ENCODE measurements around the gene ZDHHC21. TPM values are rescaled to one million over a fixed set of nuclear protein-coding genes. Genes with fewer than 3 reads are reported as not detected.

ZDHHC21 gene
- total and polyA plus RNA-seq, 12 donors = 3.8 to 18.8 (median 9.4) TPM

DNA sequence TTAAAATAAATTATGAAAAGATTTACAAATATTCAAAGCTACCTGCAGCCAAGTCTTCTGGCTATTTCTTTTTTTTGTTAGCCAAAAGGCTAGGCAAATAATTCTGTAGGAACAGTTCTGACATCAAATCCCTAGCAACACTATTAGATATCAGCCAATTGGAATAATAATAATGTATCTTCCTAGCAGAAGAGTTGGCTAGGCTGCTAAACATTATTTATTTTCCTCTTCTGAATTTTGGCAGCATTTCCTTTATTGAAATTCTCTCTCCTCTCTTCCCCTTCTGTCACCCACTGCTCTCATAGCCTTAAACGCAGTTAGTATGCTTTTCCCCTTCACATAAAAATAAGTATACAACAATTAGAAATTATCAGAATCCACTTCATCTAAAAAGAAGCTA lies 42.6 kb downstream of the ZDHHC21 start:
- H3K9me3 ChIP-seq (replicated peaks in 1 of 3) = peaks cover 6 to 19% (median 9%) of the 10 kb centered on the region in 3 donors
- WGBS, 4 donors = 67 to 85% (median 78%) methylated on average over 1 of the region's 1 CpG
- no peak for DNase-seq
- no peaks in the 10 kb centered on the region for H3K36me3 ChIP-seq (replicated peaks in 1 of 2)
- no peak overlapping the region for H3K4me3 ChIP-seq
- no peaks in the 10 kb centered on the region for H3K27me3 ChIP-seq
- intact Hi-C loops (cut with DNase I) = no loop called here
- TF ChIP-seq POLR2A (IDR thresholded peaks at IDR 0.05) = no peak
- TF ChIP-seq, protein P1, sequence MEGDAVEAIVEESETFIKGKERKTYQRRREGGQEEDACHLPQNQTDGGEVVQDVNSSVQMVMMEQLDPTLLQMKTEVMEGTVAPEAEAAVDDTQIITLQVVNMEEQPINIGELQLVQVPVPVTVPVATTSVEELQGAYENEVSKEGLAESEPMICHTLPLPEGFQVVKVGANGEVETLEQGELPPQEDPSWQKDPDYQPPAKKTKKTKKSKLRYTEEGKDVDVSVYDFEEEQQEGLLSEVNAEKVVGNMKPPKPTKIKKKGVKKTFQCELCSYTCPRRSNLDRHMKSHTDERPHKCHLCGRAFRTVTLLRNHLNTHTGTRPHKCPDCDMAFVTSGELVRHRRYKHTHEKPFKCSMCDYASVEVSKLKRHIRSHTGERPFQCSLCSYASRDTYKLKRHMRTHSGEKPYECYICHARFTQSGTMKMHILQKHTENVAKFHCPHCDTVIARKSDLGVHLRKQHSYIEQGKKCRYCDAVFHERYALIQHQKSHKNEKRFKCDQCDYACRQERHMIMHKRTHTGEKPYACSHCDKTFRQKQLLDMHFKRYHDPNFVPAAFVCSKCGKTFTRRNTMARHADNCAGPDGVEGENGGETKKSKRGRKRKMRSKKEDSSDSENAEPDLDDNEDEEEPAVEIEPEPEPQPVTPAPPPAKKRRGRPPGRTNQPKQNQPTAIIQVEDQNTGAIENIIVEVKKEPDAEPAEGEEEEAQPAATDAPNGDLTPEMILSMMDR (IDR thresholded peaks at IDR 0.05) = no peak
- no peaks in the 10 kb centered on the region for H3K4me1 ChIP-seq (replicated peaks in 1 of 2)
- no peak overlapping the region for H3K27ac ChIP-seq

DNA sequence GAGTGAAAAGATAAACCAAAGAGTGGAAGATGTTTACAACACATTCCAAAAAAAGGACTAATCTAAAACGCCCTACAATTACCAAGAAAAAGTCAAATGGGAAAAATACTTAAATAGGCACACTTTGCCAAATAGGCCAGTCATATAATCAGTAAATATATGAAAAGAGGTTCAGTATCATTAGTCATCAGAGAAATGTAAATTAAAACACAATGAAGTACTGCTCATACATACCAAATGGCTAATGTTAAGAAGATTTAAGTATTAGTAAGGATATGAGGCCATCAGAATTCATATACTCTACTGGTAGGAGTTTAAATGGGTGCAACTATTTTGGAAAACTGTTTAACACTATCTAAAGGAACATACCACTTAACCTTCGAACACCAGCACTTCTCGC lies 47.6 kb downstream of the ZDHHC21 start:
- WGBS, 4 donors = 80 to 97% (median 95%) methylated on average over 3 of the region's 3 CpGs
- Histone ChIP-seq H3K27me3 (no peaks in the 10 kb centered on the region), H3K27ac (no peak overlapping the region), H3K9me3 (replicated peaks in 1 of 3) (peaks cover 0 to 6% (median 0%) of the 10 kb centered on the region in 3 donors), H3K4me3 (no peak overlapping the region), H3K36me3 (replicated peaks in 1 of 2) (no peaks in the 10 kb centered on the region), H3K4me1 (replicated peaks in 1 of 2) (no peaks in the 10 kb centered on the region)
- DNase-seq = no peak
- TF ChIP-seq, protein P1 (IDR thresholded peaks at IDR 0.05) = no peak
- TF ChIP-seq POLR2A (IDR thresholded peaks at IDR 0.05) = no peak
- intact Hi-C loops (cut with DNase I) = no loop called here

DNA sequence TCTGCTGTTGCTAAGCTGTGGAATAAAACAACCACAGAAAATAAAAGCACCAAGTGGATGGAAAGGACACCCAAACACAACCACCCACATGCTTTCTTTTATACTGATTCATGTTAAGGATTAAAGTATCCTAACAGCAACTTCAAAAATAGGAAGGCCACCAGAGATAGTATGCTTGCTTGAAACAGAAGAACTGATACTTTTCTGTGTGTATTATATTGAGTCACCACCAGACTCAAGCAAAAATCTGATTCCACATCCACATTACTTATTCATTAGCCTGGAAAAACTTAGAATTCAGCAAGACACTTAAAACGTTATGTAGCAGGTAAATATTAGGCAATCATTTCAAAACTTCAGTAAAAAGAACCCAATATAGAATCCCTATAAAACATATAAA lies 52.3 kb downstream of the ZDHHC21 start:
- Histone ChIP-seq H3K27me3 (no peaks in the 10 kb centered on the region), H3K27ac (no peak overlapping the region), H3K4me3 (no peak overlapping the region), H3K9me3 (replicated peaks in 1 of 3) (no peaks in the 10 kb centered on the region), H3K4me1 (replicated peaks in 1 of 2) (no peaks in the 10 kb centered on the region), H3K36me3 (replicated peaks in 1 of 2) (no peaks in the 10 kb centered on the region)
- intact Hi-C loops (cut with DNase I) = no loop called here
- TF ChIP-seq, protein P1 (IDR thresholded peaks at IDR 0.05) = no peak
- no peak for DNase-seq
- WGBS, 4 donors = 84 to 91% (median 86%) methylated on average over 1 of the region's 1 CpG

DNA sequence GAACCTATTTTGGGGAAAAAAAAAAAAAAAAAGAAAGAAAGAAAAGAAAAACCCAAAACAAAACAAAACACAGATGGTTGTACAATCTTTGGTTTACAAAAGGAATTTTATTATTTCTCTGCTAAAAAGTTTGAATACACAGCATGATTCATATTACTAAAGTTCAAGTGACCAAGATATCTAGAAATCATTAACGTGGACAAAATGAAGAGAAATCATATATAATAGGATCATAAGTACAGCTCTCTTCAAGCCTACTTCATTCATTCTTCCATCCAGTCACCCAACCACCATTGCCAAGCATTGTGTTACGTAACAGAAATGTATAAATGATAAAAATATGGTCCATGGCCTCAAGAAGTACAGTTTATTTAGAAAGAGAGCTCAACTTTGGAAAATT lies 52.9 kb downstream of the ZDHHC21 start:
- Histone ChIP-seq H3K36me3 (replicated peaks in 1 of 2) (no peaks in the 10 kb centered on the region), H3K4me1 (replicated peaks in 1 of 2) (no peaks in the 10 kb centered on the region), H3K27me3 (no peaks in the 10 kb centered on the region), H3K4me3 (no peak overlapping the region), H3K9me3 (replicated peaks in 1 of 3) (no peaks in the 10 kb centered on the region), H3K27ac (no peak overlapping the region)
- intact Hi-C loops (cut with DNase I) = no loop called here
- no peak for DNase-seq
- 84 to 91% (median 87%) methylated on average over 2 of the region's 2 CpGs for WGBS, 4 donors
- TF ChIP-seq POLR2A (IDR thresholded peaks at IDR 0.05) = no peak
- TF ChIP-seq, protein P1 (IDR thresholded peaks at IDR 0.05) = no peak
